SK-MEL-5 (cell line): ENCODE results near the gene KLHL40. TPM values are rescaled to one million over a fixed set of nuclear protein-coding genes. Genes with fewer than 3 reads are reported as not detected.

Experiments
- DNase-seq: peaks from one replicate; pipeline ENCODE4 v3.0.0-alpha.2; 2016; ENCODE audit warnings: low read depth, low spot score
- in situ Hi-C: cut with HindIII; loops from 2 replicates; pipeline ENCODE4 v1.10.0; 2016; ENCODE audit warnings: low sequenced_read_pairs, high pct_unique_total_duplicates, low pct_unique_long_range_greater_than_20kb
- polyA plus RNA-seq, 2 experiments: library from polyadenylated mRNA; depleted of rRNA; stranded (reverse); fragments of >200 nt; gene quantifications; 2 replicates each; pipeline ENCODE4 v1.2.3, GENCODE V29; 2015
- total RNA-seq: library from RNA; depleted of rRNA; stranded (reverse); fragments of >200 nt; shearing (Covaris generic); gene quantifications from 2 replicates; pipeline ENCODE4 v1.2.3, GENCODE V29; 2014; rRNA removed

The KLHL40 gene
- not detected in 2 replicates for total RNA-seq
- not detected in 2 replicates for polyA plus RNA-seq (2015; cell fraction: cytosol; rRNA removed)
- not detected in 2 replicates for polyA plus RNA-seq (2015; cell fraction: nucleus; rRNA removed)

DNA sequence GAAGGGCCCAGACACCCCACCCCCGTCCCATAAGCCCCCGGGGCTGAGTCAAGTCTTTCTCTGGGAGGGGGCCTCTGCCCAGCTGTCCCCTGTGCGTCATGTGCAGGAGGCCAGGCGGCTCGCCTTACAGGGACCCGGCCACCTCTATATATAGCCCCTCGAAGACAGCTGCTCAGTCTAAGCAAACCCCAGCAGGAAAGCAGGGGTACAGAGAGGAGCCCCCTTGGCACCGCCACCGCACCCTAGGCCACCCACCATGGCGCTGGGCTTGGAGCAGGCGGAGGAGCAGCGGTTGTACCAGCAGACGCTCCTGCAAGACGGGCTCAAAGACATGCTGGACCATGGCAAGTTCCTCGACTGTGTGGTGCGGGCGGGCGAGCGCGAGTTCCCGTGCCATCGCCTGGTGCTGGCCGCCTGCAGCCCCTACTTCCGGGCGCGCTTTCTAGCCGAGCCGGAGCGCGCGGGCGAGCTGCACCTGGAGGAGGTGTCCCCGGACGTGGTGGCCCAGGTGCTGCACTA, at the start of gene KLHL40:
KLHL40 (plus strand) TSS at position 175 of the 519 bp plus-strand sequence; CDS start at position 257, 82 bp downstream.
- in situ Hi-C loops: no loop called here
- DNase-seq: no peak

DNA sequence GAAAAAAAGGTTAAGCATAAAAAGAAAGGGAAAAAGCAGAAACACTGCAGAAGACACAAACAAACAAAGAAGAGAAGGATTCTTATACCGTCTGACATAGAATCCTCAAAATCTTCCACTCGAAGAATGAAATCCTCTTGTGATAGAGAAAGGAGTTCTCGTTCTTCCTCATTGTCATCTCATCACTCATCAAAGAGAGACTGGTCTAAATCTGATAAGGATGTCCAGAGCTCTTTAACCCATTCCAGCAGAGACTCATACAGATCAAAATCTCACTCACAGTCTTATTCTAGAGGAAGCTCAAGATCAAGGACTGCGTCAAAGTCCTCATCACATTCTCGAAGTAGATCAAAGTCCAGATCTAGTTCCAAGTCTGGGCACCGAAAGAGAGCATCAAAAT, 48.3 kb upstream of the KLHL40 start:
- DNase-seq: no peak
- in situ Hi-C loops: no loop called here

GRCh38 chr3:42638339-42638842, 46.9 kb upstream of the KLHL40 start:
- in situ Hi-C loops: no loop called here
- no peak for DNase-seq

DNA sequence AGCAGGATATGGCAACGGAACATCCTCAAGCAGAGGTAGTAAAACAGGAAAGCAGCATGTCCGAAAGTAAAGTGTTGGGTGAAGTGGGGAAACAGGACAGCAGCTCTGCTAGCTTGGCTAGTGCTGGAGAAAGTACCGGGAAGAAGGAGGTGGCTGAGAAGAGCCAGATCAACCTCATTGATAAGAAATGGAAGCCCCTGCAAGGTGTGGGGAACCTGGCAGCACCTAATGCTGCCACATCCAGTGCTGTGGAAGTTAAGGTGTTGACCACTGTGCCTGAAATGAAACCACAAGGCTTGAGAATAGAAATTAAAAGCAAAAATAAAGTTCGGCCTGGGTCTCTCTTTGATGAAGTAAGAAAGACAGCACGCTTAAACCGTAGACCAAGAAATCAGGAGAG, 46.1 kb upstream of the KLHL40 start:
- no peak for DNase-seq
- in situ Hi-C loops: no loop called here

- DNase-seq: no peak
- in situ Hi-C loops: no loop called here
Observed at GRCh38 chr3:42640129-42640528, 45.2 kb upstream of the KLHL40 start.

GRCh38 chr3:42640771-42641370, 44.5 kb upstream of the KLHL40 start:
- DNase-seq: no peak

GRCh38 chr3:42647821-42648459, 37.4 kb upstream of the KLHL40 start:
- in situ Hi-C loops: no loop called here
- DNase-seq: no peak

More at GRCh38 chr3:42640771-42641370, 44.5 kb upstream of the KLHL40 start:
- in situ Hi-C loops: no loop called here

- in situ Hi-C loops: no loop called here
- DNase-seq: peak; percentile 68
Observed at GRCh38 chr3:42649006-42649405, 36.3 kb upstream of the KLHL40 start.

- in situ Hi-C loops: no loop called here
- no peak for DNase-seq
Observed at GRCh38 chr3:42649783-42650182, 35.6 kb upstream of the KLHL40 start.

DNA sequence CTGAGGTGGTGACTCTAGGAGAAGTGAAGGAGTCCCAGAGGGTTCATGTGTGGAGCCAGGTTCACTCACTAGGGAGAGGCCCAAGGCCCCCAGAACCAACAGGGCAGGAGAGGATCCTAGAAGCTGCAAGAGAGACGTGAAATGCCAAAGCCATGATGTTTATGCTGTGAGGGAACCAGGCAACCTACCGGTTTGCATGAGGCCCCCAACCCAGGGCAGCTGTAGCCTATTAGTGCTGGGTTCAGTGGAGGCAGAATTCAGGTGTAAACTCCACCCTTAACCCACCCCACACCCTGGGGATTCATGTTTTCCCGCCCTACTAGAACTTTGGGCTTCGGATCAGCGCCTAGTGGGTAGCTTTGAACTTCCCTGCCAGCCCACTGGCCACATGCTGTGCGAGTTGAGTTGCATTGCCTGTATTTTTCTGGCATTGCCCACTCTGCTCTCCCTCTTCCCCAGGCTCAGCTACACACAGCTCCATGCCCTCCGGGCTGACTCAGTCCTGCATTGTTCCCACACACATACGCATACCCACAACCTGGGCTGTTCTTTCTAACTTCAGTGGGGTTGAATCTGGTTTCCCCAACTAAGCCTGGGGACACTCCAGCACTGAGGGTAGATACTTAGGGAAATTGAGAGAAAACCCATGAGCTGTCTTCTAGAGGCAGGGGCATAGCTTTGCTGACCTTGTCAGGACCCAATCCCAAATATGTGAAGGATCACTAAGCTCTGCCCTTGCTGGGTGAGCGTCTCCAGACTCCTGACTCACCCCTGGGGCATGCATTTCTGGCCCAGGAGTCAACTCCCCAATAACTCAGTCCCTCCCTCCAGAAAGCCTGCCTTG, 33.9 kb upstream of the KLHL40 start:
- no peak for DNase-seq
- in situ Hi-C loops: no loop called here

DNA sequence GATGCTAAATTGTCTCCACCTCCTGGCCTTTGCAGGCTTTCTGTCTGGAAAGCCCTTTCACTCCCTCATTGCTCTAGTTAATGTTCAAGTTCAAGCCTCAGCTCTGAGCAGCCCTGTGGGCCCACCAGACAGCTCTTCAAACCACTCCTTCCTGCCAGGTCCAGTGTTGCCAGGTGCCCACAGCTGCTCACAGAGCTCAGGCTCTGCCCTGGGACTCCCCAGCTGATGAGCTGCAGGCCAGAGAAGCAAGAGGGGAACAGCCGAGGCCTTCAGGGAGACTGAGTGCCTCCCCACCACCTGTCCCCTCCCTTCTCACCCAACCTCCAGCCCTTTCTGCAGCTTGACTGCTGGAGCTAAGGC, 33.1 kb upstream of the KLHL40 start:
- no peak for DNase-seq
- in situ Hi-C loops: no loop called here

DNA sequence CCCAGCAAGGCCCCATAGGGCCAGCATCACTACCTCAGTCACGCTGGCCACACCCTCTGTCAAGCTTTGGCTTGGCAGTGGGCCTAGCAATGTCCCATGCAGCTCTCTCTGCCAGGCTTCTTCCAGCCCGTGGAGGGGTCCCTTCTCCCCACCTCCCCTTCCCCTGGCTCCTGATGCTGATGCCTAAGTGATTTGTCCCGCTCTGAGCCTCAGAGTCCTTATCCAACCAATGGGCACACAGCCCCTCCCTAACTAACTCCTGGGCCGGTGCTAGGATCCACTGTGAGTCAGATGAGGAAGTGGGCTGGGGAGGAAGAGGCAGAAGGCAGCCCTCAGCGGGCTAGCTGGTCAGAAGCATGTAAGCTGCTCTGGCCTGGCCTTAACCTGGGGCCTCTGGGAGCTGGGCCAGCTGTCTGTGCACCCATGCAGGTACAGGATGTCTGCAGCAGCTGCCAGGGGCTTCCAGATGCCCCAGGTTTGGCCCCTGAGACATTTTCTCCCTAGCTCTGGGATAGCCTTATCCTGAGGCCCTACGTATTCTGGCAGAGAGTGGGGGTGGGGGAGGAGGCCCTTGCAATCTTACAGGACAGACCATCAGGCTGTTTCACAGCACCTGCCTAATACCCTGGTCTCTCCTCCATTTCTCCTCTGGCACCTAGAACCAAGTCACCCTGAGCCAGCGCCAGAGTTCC, 32.6 kb upstream of the KLHL40 start:
- in situ Hi-C loops: no loop called here
- DNase-seq: no peak

DNA sequence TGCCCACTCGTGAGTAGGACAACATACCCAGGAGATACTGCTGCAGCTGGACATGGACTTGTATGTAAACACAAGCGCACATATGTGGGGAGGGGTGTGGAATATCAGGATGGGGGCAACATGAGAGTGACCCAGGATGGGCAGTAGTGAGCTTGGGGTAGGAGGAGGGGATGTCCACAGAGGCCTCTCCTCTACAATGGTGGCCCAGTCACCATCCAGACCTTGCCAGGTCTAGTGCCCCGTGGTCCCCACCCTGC, 32.1 kb upstream of the KLHL40 start:
- in situ Hi-C loops: no loop called here
- no peak for DNase-seq

- in situ Hi-C loops: no loop called here
- no peak for DNase-seq
Observed at GRCh38 chr3:42653560-42654330, 31.6 kb upstream of the KLHL40 start, which contains the start of gene ZBTB47. ZBTB47 (plus strand) TSS chr3:42653697; CDS start chr3:42658356, 4,659 bp downstream.

DNA sequence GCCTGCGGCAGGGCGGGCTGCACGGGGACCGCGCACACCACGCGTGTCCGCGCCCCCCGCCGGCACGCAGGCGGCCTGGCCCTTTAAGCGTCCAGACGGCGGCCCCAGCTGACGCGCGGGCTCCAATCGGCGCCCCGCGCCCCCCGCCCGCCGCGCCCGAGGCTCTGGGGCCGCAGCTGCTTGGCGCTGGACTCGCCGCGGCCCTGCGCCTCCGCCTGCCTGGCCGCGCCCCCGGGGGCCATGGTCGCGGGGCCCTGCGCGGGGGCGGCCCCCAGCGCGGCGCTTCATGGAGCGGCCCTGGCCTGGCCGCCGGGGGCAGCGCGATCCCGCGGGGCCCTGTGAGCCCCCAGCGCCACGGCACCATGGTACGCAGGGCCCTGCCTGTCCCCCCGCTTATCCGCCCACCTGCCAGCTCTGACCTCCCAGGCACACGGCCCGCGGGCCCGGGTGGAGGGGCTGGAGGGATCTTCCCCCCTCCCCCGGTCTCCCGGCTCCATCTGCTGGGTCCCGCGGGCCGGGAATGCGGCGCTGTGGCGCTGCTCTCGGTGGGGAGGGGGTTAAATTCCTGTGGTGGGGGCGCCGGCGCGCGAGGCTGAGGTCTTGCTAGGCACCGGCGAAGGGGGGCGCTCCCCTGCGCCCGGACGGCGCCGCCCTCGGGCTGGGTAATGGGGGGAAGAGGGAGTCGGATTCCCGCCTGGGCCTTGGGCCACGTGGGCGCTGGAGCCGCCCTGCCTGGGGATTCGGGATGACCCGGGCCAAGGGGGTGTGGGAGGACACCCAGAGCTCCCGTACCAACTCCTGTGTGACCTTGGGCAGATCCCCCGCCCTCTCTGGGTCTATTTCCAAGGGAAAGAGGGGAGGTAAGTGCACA, 30.8 kb upstream of the KLHL40 start:
- in situ Hi-C loops: no loop called here
- DNase-seq: no peak

DNA sequence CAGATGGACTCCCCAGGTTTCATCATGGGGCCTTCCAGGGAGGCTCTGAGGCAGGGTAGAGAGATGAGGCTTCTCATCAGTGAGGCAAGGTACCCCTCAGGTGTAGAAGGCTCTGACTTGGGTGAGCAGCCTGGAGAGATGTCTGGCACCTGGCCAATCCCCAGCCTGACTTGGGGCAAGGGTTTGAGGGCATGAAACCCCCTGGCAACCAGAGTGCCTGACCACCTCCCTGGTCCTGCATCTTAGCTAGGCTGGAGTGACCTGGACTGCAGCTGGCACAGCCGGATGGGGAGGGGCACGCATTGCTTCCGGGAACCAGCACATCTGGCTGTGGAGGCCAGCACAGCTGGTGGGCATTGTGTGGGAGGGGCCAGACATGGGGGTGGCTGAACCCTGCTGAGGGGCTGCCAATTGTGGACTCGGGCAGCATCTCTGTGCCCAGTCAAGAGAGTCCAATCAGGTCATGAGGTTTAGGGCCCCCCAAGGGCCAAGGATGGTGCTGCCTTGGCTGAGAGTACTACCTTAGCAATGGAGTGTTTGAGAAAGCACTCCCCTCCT, 29.9 kb upstream of the KLHL40 start:
- DNase-seq: no peak
- in situ Hi-C loops: no loop called here
